Amniotic epithelial cell (primary cell): ENCODE results near the gene NUDT14.
A peak's percentile ranks its signal among the peaks of the same experiment; 100 is the strongest.

Experiments used
- DNase-seq: peaks from one replicate; pipeline ENCODE4 v3.0.0-alpha.2; 2010; ENCODE audit warnings: low read depth

The NUDT14 gene

DNA sequence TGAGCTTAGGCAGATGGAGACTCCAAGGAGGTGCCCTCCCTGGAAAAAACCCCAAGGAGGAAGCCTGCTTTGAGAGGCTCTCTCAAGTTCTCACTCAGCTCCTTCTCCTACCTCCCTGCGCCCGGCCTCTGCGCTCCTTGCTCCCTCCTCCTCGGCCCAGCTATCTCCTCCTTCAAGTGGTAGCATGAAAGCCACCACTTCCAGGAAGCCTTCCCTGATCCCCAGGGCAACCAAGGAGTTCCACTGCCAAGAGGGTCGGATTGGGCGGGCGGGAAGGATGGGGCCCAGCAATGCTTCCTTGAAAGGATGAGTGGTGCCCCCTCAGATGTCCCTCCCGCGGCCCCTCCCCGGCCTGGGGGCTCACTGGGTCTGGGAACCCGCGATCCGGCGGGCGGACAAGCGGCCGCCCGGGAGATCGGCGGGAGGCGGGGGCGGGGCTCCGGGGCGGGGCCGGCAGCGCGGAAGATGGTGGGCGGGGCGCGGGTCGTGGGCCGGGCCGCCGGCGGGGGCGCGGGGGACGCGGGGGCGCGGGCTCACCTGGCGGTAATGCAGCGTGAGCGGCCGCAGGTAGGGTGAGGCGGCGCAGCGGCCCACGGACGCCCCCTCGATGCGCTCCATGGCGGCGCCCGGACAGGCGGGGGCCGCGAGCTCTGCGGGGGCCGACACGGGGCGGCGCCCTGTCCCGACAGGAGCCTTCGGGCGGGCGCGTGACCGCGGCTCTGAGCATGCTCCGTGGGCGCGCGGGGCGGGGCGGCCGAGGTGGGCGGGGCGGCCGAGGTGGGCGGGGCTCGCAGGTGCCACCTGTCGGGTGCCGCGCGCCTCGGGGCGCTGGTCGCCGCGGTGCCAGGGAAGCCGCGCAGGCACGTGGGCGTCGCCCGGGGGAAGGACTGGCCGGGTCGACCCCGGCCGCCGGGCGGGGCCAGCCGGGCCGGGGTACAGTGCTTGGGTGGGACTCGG, at the start of gene NUDT14:
Gene NUDT14 (minus strand): TSS at position 721 of the 957 bp plus-strand sequence. CDS start 103 bp downstream, at position 618.
- peak; percentile 27 for DNase-seq

DNA sequence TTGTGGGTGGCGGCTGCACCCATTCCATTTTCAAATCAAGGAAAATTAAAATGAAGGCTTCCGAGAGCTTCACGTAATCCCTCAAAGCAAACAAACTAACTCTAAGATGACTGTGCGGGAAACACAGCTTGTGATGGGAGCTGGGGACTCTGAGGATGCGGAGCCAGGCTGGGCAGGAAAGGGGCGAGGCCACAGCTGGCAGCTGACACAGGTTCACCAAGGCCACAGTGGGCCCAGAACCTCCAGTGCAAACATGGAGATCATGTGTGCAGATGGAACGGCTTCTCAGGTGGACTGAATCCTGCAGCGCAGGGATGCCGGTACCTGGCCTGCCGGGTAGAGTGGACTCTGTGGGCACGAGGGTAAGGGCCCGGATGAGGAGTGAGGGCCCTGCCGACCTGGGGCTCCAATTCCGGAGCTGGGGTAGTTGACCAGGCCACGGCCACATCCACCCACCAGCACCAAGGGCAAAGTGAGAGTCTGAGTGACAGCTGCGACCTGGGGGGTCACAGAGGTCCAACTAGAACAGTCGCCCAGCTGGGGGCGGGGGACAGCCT, 48.1 kb upstream of the NUDT14 start:
- DNase-seq, result no peak

DNA sequence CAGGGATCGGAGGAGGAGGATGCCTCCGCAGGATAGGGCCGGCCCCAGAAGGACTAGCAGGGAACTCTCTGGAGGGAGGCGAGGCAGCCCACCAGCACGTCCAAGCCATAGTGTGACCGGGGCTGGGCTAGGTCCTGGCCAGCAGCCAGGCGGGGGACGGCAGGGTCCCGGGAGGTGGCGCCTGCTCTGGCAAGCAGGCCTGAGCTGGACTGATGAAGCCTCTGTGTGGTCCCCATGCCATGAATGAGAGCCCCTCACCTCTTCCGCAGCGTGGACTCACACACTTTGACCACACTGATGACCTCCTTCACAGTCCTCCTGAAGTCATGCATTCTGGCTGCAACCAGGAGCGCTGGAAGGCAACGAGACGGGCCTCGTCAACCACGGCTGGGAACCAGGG, 47.5 kb upstream of the NUDT14 start:
- DNase-seq, result no peak

DNA sequence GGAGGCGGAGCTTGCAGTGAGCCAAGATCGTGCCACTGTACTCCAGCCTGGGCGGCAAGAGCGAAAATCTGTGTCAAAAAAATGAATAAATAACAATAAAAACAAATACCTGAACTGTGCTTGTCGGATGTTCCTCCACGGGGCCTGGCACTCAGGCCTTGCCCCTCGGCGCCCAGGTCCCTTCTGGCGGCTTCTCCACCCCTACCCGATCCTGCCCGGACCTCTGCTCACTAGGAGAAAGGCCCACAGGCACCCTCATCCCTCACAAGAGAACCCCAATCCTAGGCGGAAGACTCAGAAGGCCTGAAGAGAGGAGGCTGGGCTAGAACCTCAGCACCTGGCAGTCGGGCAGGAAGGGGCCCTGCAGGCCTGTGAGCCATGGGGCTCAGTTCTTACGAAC, 46.2 kb upstream of the NUDT14 start:
- DNase-seq, result no peak

DNA sequence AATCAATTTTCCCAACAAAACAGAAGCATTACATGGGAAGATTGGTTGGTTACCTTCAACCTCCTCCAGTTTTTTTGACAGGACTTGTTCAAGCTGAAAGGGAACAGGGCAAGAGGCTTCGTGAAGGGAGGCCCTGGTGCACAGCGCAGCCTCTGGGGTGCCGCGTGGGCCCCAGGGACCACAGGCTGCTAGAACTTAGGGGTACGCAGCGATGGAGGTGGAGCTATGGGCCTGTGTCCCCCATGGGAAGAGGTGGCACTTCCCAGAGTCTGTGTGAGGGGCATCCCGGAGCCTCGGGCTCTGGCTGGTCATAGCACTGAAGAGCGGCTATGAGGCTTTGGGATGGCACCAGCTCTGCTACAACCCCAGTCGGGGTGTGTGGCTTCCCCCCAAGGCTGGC, 45.1 kb upstream of the NUDT14 start:
- DNase-seq, result no peak

DNA sequence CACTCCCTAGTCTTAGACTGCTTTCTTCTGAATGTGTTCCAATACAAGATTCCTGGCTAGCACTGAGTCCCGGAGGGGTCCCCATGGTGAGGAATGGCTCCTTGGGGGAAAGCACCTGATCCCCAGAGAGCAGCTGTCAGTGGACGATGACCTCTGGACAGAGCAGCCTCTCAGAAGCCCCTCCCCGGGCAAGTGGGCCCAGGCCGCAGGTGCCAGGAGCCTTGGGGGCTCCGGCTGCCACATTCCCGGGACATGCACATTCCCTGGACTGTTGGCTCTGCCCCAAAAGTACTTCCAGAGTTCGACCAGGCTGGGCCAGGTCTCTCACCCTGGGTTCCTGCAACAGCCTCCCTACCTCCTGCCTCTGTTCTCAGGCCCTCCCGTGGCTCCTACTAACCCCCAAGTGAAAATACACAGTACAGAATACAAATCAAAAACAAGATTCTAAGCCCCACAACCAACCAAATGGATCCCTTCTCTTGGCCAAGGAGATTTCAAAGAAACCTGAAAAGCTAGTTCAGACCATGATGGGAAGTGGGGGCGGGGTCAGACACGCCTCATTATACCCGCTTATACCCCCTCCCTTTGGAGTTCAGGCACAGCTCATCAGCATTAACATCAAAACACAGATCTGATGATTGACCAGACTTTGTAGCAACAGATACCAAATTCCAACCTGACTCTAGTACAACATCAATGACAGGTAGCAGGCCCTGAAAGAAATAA, 43.9 kb upstream of the NUDT14 start:
- DNase-seq, result no peak

DNA sequence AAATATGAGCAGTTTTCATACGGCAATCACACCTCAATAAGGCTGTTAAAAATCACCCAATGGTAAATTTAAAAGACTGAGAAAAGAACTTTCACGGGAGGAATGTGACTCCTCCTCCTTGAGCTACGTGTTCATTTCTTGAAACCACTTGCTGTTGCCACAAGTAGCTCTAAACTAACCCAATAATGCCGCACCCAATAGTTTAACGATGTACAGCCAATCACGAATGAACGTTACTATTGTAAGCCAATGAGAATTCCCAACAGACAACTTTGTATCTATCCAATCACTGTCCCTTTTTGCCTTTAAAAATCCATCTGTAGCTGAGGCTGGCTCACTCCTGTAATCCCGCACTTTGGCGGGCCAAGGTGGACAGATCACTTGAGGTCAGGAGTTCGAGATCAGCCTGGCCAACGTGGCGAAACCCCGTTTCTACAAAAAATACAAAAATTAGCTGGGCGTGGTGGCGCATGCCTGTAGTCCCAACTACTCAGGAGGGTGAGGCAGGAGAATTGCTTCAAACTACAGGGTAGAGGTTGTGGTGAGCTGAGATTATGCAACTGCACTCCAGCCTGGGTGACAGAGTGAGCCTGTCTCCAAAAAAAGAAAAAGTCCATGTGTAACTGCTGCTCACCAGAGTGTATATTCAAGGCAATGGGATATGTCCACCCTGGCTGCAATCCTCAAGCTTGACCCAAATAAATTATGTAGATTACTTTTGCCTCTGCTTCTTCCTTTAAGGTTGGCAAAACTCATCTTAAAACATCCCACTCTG, 42.8 kb upstream of the NUDT14 start:
- DNase-seq, result no peak

DNA sequence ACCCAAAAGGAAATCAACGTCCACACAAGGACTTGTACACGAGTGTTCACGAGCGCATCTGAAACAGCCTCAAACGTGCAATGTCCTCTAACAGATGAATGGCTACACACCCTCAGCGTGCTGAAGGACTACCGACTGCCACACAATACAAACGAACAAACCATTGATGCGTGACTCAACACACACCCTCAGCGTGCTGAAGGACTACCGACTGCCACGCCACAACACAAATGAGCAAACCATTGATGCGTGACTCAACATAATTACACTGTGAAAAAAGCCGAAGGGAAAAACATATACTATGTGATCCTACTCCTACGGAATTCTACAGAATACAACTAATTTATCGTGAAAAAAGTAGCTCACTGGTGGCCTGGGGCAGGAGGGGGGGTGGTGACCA, 42.1 kb upstream of the NUDT14 start:
- DNase-seq, result no peak

DNA sequence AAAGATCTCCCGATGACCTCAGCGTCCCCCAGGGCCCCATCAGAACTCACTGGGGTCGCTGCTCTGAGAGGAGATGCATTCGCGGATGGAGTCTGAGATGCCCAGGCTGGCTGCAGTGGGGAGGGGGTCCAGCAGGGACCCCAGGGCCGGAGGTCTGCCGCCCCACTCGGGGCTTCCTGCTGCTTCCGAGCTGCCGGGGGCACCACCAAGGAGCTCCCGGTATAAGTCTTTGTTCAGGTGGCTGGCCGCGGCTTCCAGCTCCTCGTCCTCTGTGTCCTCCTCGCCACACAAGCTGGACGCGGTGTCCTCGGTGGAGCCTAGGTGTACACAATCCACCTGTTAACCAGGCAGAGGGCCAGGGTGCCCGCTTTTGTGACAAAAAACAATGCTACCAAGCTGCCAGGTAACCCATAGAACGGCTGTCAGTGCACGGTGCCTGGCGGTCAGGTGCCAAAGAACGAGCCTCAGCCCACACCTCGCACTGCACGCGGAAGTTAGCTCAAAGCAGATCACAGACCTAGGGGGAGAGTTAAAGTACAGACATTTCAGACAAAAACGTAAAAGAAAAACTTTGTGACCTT, 40.6 kb upstream of the NUDT14 start:
- DNase-seq, result no peak

DNA sequence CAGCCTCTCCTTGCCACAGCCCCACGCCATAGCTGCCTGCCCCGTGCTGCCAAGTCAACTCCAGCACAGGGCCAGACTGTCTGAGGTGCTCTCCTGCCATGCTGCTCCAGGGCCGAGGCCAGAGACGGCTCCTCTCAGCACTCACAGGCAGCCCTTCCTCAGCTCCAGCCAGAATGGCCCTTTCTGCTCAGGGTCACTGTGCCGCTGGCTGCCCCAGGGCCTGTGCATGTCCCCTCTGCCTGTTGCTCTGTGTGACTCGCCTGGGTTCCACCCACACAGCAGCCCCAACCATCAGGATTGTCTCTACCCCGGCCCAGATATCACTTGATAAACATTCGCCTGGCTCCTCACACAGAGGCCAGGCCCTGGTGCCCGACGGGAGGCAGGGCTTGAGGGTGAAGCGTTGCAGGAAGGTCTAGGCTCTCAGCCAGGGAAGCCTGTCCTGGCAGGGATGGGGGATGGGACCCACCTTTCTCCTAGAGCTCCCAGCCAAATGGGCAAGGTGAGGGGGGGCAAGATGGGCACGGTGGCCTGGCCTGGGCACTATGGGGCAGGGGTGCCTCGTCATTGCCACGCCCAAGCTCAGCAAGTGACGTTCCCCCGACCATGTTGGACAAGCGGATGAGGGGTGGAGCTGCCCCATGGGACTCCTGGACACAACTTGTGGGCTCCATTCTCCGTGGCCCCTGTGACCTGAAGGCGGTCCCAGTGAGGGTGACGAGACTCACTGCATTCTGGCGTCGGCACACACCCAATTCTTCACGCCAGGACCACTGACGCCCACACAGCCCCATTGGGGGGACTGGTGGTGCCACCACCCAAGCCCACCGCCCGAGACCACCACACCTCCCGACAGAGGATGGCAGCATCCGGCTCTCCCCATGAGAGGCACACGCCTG, 39.8 kb upstream of the NUDT14 start:
- DNase-seq, result no peak

DNA sequence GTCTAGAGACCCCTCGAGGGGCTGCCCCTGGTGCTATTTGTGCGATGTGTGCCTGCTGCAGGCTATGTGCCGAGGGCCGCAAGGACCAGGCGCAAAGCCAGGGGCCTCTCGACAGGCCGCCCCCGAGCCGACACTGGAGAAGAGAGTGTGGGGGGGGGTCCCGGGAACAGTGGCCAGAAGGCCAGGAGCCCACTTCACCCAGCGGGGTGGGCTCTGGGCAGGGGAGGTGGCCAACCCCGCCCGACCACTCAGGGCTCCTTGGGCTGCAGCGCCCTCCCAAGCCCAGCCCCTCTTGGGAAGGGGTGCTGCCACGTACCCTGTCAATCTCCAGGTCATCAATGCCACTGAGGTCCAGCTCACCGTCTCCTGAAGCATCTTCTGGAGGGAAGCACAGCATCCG, 38.6 kb upstream of the NUDT14 start:
- DNase-seq, result no peak

DNA sequence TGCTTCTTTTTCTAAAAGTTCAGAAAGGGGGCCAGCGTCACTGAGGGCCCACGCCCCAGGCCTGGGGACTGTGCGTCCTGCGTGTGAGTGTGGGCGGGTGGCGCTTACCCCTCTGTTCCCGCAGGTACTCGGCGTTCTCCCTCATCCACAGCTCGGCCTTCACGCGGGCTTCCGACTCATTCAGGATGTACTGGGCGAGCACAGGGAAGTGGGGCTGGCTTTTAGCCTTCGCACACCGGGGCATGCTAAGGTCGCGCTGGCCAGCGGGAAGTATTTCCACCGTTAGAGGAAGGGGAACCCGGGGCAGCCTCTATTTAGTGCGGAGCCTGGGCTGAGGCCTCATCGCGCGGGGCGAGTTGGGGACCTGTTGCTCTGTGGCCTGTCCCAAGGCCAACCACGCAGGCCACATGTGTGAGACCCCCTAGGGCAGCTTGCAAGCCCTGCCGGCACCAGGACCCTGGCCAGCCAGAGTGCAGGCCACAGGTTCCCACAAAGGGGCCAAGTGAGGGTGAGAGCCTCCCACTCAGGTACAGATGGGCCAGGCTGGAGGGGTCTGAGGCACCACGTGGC, 38.0 kb upstream of the NUDT14 start:
- DNase-seq, result no peak

DNA sequence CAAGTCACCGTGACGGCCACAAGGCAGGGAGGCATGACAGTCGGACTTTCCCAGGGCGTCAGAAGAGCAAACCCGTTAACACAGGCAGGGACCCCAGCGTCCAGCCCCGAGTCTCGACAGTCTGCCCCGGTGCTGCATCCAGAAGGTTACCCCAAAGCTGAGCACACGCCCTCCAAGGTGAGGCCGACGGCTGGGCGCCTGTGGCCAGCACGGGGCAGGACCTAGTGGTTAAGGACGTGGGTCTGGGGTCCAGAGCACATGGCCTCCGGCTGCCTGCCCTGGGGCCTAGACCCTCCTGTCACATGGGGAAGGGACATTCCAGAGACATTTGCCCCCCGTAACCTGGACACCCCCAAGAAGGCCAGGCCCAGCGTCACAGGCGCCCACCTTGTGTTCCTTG, 37.5 kb upstream of the NUDT14 start:
- no peak for DNase-seq

DNA sequence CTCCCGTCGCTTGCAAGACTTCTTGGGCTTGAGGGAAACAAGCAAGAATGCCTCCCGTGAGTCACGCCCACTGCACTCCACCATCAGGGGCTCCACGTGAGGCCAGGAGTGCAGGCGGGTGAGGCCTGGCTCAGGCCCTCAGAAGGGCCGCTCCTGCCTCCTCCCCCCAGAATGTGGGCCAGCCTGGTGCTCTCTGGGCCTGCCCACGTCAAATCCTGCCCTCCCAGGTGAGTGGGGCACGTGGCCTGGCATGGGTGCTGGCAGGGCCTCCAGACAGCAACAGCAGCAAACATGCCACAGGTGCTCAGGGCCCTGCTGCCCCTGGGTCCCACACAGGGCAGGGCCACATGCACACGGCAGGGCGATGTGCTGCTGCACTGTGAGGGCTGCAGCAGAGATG, 36.7 kb upstream of the NUDT14 start:
- no peak for DNase-seq

DNA sequence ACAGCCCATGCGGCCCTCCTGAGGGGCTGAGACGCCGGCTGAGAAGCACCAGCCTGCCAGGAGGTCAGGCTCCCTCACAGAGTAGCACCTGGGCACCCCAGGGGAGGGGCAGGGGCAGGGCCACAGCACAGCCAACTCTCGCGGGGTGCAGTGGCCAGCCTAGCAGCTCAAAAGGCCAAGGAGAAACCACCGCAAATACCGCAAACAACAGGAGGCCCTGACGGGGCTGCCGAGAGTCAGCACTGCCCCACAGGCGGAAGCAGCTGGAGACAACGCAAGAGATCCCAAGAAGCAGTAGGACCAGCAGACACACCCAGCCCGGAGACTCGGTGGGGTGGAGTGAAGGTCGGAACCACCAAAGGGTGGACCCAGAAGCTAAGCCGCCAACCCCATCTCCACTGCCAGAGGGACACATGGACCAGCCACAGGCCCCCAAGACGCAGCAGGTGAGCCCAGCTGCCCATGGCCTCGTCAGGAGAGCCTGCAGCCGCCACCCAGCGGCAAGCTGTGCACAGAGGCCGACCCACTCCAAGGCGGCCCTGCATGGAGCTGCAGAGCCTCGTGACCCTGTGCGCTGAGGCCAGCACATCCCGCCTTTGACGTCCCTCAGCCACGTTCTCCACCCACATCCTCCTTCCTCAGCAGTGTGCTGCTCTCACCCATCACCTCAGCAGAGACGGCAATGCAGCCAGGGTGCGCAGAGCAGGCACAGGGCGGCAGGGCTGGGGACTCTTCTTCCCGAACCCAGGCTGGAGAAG, 35.6 kb upstream of the NUDT14 start:
- no peak for DNase-seq

DNA sequence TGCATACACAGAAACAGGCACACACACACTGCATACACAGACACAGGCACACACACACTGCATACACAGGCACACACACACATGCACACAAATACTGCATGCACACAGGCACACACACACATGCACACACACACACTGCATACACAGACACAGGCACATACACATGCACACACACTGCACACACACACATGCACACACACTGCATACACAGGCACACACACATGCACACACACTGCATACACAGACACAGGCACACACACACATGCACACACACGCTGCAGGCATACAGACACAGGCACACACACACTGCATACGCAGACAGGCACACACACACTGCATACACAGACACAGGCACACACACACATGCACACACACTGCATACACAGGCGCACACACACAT, 34.5 kb upstream of the NUDT14 start:
- DNase-seq, result no peak

DNA sequence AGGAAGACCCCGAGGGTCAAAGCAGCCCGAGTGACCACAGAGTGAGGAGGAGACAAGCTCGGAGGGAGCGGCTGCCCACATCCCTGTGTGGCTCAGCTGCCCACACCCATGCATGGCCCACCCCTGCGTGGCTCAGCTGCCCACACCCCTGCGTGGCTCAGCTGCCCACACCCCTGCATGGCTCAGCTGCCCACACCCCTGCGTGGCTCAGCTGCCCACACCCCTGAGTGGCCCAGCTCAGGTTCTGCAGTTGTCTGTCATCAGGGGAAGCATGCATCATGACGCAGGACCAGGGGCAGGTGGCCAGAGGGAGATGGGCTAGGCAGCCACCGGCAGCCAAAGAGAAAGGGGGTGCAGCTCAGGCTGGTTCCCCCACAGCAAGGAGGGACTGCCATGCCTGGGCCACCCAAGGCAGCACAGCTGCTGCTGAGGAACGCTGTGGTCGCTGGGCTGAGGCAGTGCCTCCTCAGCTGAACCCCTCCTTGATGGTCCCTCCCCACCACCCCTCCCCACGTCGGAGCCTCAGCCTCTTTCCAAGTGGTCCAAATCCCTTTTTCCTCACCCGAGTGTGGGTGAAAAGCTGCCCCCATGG, 33.3 kb upstream of the NUDT14 start:
- DNase-seq, result no peak

DNA sequence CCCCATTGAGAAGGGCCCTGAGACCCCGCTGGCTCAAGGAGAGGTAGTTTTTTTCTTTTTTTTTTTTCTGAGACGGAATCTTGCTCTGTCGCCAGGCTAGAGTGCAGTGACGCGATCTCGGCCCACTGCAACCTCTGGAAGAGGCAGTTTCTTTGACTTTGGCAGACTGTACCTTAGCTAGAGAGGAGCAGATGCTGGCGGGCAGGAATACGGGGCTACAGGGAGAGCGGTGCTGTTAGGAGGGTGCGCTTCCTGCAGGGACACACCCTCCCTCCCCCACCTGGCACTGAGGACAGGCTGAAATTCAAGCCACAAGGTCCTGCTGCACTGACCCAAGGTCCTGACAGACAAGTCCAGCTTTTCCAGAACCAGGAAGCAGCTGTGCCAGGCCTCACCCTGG, 32.2 kb upstream of the NUDT14 start:
- no peak for DNase-seq
